ENCODE data around the gene SLC36A1.

DNA sequence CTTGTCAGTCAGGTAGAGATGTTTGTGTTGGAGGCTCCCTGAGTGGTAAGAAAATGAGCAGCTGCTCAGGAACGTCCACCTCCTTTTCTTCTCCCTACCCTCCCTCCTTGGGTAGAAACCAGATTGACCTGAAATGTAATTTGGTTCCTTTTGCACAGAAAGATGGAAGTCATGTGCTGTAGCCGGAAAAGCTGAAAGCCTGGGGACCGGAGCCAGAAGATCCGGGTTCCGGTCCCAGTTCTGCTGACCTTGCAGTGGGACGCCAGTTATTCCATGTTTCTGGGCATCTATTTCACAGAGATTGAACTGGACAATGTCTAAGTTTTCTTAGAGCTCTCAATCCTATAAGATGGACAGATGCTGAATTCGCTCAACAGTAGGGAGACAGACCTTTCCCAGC is 40.1 kb downstream of the SLC36A1 start:
- TF ChIP-seq GATA2 (IDR thresholded peaks at IDR 0.05; ENCODE audit: low read depth, low read length) (no peak), GATA3 (IDR thresholded peaks at IDR 0.05; ENCODE audit: low read depth, low read length) (no peak)
